Hepatocyte (in vitro differentiated cells): ENCODE data around the gene CCIN.

Source experiments
- CTCF ChIP-seq: fragments of 200-600 bp; sonication (generic); IDR thresholded peaks from 2 replicates; pipeline ENCODE4 v1.5.1; 2016; ENCODE audit warnings: antibody characterized with exemption, mild to moderate bottlenecking; ENCODE audit not compliant: poor library complexity
- EZH2 ChIP-seq: fragments of 200-600 bp; sonication (generic); IDR thresholded peaks from 2 replicates; pipeline ENCODE4 v1.6.1; 2016; ENCODE audit warnings: antibody characterized with exemption, mild to moderate bottlenecking, borderline replicate concordance
- EZH2phosphoT487 ChIP-seq: fragments of 200-600 bp; sonication (generic); IDR thresholded peaks from one replicate; pipeline ENCODE4 v1.6.1; 2018; ENCODE audit warnings: antibody characterized with exemption, mild to moderate bottlenecking, low read depth, moderate library complexity; ENCODE audit not compliant: unreplicated experiment, severe bottlenecking

GRCh38 chr9:36151316-36152210 is 17.6 kb upstream of the CCIN start:
- TF ChIP-seq CTCF: no peak
- TF ChIP-seq EZH2phosphoT487: no peak
- TF ChIP-seq EZH2: no peak
